ENCODE results near the gene GMPPB.

- no peak for TF ChIP-seq CTCF (IDR thresholded peaks at IDR 0.05; ENCODE audit: low read depth, low read length)
- TF ChIP-seq EZH2phosphoT487 (IDR thresholded peaks at IDR 0.05; ENCODE audit: low read depth): no peak
These were observed 6.4 kb downstream of the GMPPB start for GRCh38 chr3:49717211-49717958.

Data from OCI-LY3 (cell line).